Stomach (tissue), 9 donors: ENCODE measurements around the gene MTREX. TPM values are rescaled to one million over a fixed set of nuclear protein-coding genes. Genes with fewer than 3 reads are reported as not detected.
A peak's percentile ranks its signal among the peaks of the same experiment; 100 is the strongest.

Experiments
- DNase-seq, 2 donors: peaks; one replicate each; pipeline versions ENCODE4 v3.0.0 to v3.0.0-alpha.2; 2013 to 2019
- H3K27ac ChIP-seq, 5 donors: fragments of 200-600 bp in 4 of 5; sonication (generic) in 4 of 5; one replicate each; pipeline ENCODE4 v1.5.1; 2013 to 2019; ENCODE audit warnings: mild to moderate bottlenecking in 1 of 5, moderate library complexity in 1 of 5
- H3K27me3 ChIP-seq, 3 donors: fragments of 200-600 bp; sonication (generic); one replicate each; pipeline ENCODE4 v1.5.1; 2017 to 2019; ENCODE audit warnings: mixed run types in 1 of 3
- H3K36me3 ChIP-seq, 4 donors: fragments of 200-600 bp; sonication (generic); 1 replicate in 3 of 4; 2 replicates in 1 of 4; pipeline ENCODE4 v1.5.1; 2016 to 2019
- H3K4me1 ChIP-seq, 4 donors: fragments of 200-600 bp; sonication (generic); one replicate each; pipeline ENCODE4 v1.5.1; 2016 to 2019
- H3K4me3 ChIP-seq, 4 donors: fragments of 200-600 bp; sonication (generic) in 3 of 4; one replicate each; pipeline ENCODE4 v1.5.1; 2016 to 2019; ENCODE audit warnings: mild to moderate bottlenecking in 1 of 4
- H3K9me3 ChIP-seq, 4 donors: fragments of 200-600 bp; sonication (generic); one replicate each; pipeline ENCODE4 v1.5.1; 2016 to 2019
- CTCF ChIP-seq, 7 experiments: fragments of 450-650 bp in 4 of 7; fragments of 200-600 bp in 3 of 7; sonication (generic) in 3 of 7; IDR thresholded peaks; one replicate each; pipeline ENCODE4 v1.5.1; 2016 to 2019; ENCODE audit warnings: antibody characterized with exemption in 7 of 7, control low read depth in 2 of 7, mild to moderate bottlenecking in 1 of 7
- EP300 ChIP-seq: sonication (generic); formaldehyde crosslinking; IDR thresholded peaks from one replicate; pipeline ENCODE4 v1.6.1; 2017; ENCODE audit warnings: antibody characterized with exemption
- POLR2A ChIP-seq, 4 donors: fragments of 450-650 bp; IDR thresholded peaks; one replicate each; pipeline ENCODE4 v1.6.1; 2016; ENCODE audit warnings: antibody characterized with exemption in 4 of 4, control low read depth in 2 of 4, mild to moderate bottlenecking in 1 of 4, moderate library complexity in 1 of 4
- POLR2AphosphoS5 ChIP-seq, 3 donors: sonication (generic); formaldehyde crosslinking; IDR thresholded peaks; one replicate each; pipeline ENCODE4 v1.6.1; 2016; ENCODE audit warnings: antibody characterized with exemption in 3 of 3
- WGBS, 5 donors: extraction: QIAGEN DNeasy Blood & Tissue Kit in 3 of 5; methylation state at CpG; one replicate each; pipeline versions ENCODE4 v1.1.5 to v1.1.7; 2013 to 2018; 5-methylcytosine and 5-hydroxymethylcytosine counted together
- intact Hi-C: fragments of 100-400 bp; cut with DNase I; formaldehyde crosslinking; loops from one replicate; pipeline ENCODE4 v1.15.1; 2023; ENCODE audit warnings: low total_unique reads
- polyA plus RNA-seq, 3 donors: library from polyadenylated mRNA; stranded (reverse); fragments of 200-250 nt; gene quantifications; one replicate each; pipeline ENCODE4 v1.2.3, GENCODE V29; 2013
- total RNA-seq, 5 donors: library from RNA; depleted of rRNA; stranded (reverse); fragments of >200 nt; gene quantifications; one replicate each; pipeline versions ENCODE4 v1.1.0 to v1.2.3, GENCODE V29; 2014 to 2016
- donor health status: healthy with polysubstance abuse.
- donor health status: Bipolar disorder and iron deficiency.
- donor health status: healthy.

MTREX gene
- total and polyA plus RNA-seq, 8 donors: 13.6 to 138 (median 30.3) TPM

GRCh38 chr5:55386356-55386755 is 78.6 kb downstream of the MTREX start:
- 62 to 85% (median 75%) methylated on average over 1 of the region's 1 CpG for WGBS, 5 donors
- intact Hi-C loops: no loop called here
- Histone ChIP-seq H3K4me3 (no peak overlapping the region), H3K9me3 (peaks cover 6 to 16% (median 13%) of the 10 kb centered on the region in 4 donors), H3K27ac (no peak overlapping the region), H3K27me3 (no peaks in the 10 kb centered on the region), H3K36me3 (peaks cover 0 to 69% (median 54%) of the 10 kb centered on the region in 4 donors), H3K4me1 (peaks cover 0 to 11% (median 7%) of the 10 kb centered on the region in 4 donors)
- TF ChIP-seq POLR2A (IDR thresholded peaks at IDR 0.05): no peak
- TF ChIP-seq EP300: no peak
- TF ChIP-seq POLR2AphosphoS5 (IDR thresholded peaks at IDR 0.05): no peak
- no peak for TF ChIP-seq CTCF (IDR thresholded peaks at IDR 0.05)
- DNase-seq: no peak

- H3K4me3 ChIP-seq: no peak overlapping the region
- no peak overlapping the region for H3K27ac ChIP-seq
- TF ChIP-seq CTCF (IDR thresholded peaks at IDR 0.05): no peak
- TF ChIP-seq POLR2AphosphoS5 (IDR thresholded peaks at IDR 0.05): no peak
- TF ChIP-seq POLR2A (IDR thresholded peaks at IDR 0.05): no peak
- TF ChIP-seq EP300: no peak
- peak in 1 of 2 donors; percentile 44 for DNase-seq
- WGBS, 5 donors: 85 to 97% (median 93%) methylated on average over 2 of the region's 2 CpGs
- peaks cover 4 to 78% (median 62%) of the 10 kb centered on the region in 4 donors for H3K36me3 ChIP-seq
- no peaks in the 10 kb centered on the region for H3K27me3 ChIP-seq
- intact Hi-C loops: no loop called here
- H3K9me3 ChIP-seq: peaks cover 1 to 19% (median 9%) of the 10 kb centered on the region in 4 donors
- peaks cover 0 to 12% (median 7%) of the 10 kb centered on the region in 4 donors for H3K4me1 ChIP-seq
These were observed 80.1 kb downstream of the MTREX start for GRCh38 chr5:55387865-55388264.

GRCh38 chr5:55391707-55392106 is 83.9 kb downstream of the MTREX start:
- Histone ChIP-seq H3K27ac (no peak overlapping the region), H3K36me3 (peaks cover 7 to 67% (median 60%) of the 10 kb centered on the region in 4 donors), H3K27me3 (no peaks in the 10 kb centered on the region), H3K4me3 (no peak overlapping the region), H3K9me3 (peaks cover 0 to 9% (median 0%) of the 10 kb centered on the region in 4 donors), H3K4me1 (peaks cover 0 to 12% (median 7%) of the 10 kb centered on the region in 4 donors)
- WGBS, 5 donors: 85 to 98% (median 90%) methylated on average over 2 of the region's 2 CpGs
- TF ChIP-seq POLR2AphosphoS5 (IDR thresholded peaks at IDR 0.05): no peak
- TF ChIP-seq EP300: no peak
- no peak for TF ChIP-seq CTCF (IDR thresholded peaks at IDR 0.05)
- intact Hi-C loops: no loop called here
- DNase-seq: peak in 1 of 2 donors; percentile 9

GRCh38 chr5:55392669-55393068 is 84.9 kb downstream of the MTREX start:
- DNase-seq: no peak
- no peaks in the 10 kb centered on the region for H3K27me3 ChIP-seq
- no peak for TF ChIP-seq CTCF (IDR thresholded peaks at IDR 0.05)
- TF ChIP-seq POLR2AphosphoS5 (IDR thresholded peaks at IDR 0.05): no peak
- TF ChIP-seq EP300: no peak
- TF ChIP-seq POLR2A (IDR thresholded peaks at IDR 0.05): no peak
- H3K27ac ChIP-seq: no peak overlapping the region
- peaks cover 0 to 12% (median 7%) of the 10 kb centered on the region in 4 donors for H3K4me1 ChIP-seq
- H3K36me3 ChIP-seq: peaks cover 7 to 67% (median 59%) of the 10 kb centered on the region in 4 donors
- no peak overlapping the region for H3K4me3 ChIP-seq
- 95 to 100% (median 100%) methylated on average over 1 of the region's 1 CpG for WGBS, 5 donors
- intact Hi-C loops: no loop called here
- H3K9me3 ChIP-seq: peaks cover 0 to 9% (median 0%) of the 10 kb centered on the region in 4 donors
